Measurements from ENCODE around the gene SLCO4C1. TPM values are rescaled to one million over a fixed set of nuclear protein-coding genes. Genes with fewer than 3 reads are reported as not detected.
A peak's percentile ranks its signal among the peaks of the same experiment; 100 is the strongest.

SLCO4C1 gene
- total and polyA plus RNA-seq, 2 of the 13 experiments (the other 11 are each of a cell fraction or from before 2014, with no cell fraction given): 1.3 to 7.8 TPM

DNA sequence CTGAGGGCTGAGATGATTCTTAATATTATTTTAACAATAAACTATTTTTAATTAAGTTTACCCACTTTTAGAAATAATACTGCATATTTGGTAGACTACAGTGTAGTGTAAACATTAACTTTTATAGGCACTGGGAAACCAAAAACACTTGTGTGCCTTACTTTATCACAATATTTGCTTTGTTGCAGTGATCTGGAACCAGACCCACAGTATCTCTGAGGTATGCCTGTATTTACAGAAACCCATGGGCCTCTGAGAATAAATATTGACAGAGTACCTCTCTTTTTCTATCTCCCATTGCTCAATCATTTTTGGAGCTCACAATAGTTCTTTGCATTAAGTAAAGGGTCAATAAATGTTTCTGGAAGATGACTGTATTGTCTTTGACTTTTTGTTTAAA is 73.3 kb downstream of the SLCO4C1 start (continued):
- no peak for TF ChIP-seq TAF15 (IDR thresholded peaks at IDR 0.05; ENCODE audit: low read depth, low read length, poor library complexity, severe bottlenecking)
- TF ChIP-seq, protein P1, sequence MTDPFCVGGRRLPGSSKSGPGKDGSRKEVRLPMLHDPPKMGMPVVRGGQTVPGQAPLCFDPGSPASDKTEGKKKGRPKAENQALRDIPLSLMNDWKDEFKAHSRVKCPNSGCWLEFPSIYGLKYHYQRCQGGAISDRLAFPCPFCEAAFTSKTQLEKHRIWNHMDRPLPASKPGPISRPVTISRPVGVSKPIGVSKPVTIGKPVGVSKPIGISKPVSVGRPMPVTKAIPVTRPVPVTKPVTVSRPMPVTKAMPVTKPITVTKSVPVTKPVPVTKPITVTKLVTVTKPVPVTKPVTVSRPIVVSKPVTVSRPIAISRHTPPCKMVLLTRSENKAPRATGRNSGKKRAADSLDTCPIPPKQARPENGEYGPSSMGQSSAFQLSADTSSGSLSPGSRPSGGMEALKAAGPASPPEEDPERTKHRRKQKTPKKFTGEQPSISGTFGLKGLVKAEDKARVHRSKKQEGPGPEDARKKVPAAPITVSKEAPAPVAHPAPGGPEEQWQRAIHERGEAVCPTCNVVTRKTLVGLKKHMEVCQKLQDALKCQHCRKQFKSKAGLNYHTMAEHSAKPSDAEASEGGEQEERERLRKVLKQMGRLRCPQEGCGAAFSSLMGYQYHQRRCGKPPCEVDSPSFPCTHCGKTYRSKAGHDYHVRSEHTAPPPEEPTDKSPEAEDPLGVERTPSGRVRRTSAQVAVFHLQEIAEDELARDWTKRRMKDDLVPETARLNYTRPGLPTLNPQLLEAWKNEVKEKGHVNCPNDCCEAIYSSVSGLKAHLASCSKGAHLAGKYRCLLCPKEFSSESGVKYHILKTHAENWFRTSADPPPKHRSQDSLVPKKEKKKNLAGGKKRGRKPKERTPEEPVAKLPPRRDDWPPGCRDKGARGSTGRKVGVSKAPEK (CRISPR knock-in tag; IDR thresholded peaks at IDR 0.05; ENCODE audit: borderline replicate concordance): peak; percentile 93; the same call in 1 of the 2 replicates
- no peak for TF ChIP-seq RNF2 (conservative IDR thresholded peaks at IDR 0.05; ENCODE audit: low read depth)
- TF ChIP-seq, protein P2, sequence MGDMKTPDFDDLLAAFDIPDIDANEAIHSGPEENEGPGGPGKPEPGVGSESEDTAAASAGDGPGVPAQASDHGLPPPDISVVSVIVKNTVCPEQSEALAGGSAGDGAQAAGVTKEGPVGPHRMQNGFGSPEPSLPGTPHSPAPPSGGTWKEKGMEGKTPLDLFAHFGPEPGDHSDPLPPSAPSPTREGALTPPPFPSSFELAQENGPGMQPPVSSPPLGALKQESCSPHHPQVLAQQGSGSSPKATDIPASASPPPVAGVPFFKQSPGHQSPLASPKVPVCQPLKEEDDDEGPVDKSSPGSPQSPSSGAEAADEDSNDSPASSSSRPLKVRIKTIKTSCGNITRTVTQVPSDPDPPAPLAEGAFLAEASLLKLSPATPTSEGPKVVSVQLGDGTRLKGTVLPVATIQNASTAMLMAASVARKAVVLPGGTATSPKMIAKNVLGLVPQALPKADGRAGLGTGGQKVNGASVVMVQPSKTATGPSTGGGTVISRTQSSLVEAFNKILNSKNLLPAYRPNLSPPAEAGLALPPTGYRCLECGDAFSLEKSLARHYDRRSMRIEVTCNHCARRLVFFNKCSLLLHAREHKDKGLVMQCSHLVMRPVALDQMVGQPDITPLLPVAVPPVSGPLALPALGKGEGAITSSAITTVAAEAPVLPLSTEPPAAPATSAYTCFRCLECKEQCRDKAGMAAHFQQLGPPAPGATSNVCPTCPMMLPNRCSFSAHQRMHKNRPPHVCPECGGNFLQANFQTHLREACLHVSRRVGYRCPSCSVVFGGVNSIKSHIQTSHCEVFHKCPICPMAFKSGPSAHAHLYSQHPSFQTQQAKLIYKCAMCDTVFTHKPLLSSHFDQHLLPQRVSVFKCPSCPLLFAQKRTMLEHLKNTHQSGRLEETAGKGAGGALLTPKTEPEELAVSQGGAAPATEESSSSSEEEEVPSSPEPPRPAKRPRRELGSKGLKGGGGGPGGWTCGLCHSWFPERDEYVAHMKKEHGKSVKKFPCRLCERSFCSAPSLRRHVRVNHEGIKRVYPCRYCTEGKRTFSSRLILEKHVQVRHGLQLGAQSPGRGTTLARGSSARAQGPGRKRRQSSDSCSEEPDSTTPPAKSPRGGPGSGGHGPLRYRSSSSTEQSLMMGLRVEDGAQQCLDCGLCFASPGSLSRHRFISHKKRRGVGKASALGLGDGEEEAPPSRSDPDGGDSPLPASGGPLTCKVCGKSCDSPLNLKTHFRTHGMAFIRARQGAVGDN (CRISPR knock-in tag; IDR thresholded peaks at IDR 0.05): no peak
- no peak for TF ChIP-seq ZNF615 (CRISPR knock-in tag; IDR thresholded peaks at IDR 0.05; ENCODE audit: borderline replicate concordance)
- TF ChIP-seq STAT5B (CRISPR knock-in tag; IDR thresholded peaks at IDR 0.05): no peak
- TF ChIP-seq, protein P3, sequence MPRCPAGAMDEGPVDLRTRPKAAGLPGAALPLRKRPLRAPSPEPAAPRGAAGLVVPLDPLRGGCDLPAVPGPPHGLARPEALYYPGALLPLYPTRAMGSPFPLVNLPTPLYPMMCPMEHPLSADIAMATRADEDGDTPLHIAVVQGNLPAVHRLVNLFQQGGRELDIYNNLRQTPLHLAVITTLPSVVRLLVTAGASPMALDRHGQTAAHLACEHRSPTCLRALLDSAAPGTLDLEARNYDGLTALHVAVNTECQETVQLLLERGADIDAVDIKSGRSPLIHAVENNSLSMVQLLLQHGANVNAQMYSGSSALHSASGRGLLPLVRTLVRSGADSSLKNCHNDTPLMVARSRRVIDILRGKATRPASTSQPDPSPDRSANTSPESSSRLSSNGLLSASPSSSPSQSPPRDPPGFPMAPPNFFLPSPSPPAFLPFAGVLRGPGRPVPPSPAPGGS (CRISPR knock-in tag; IDR thresholded peaks at IDR 0.05): no peak
- no peak for TF ChIP-seq PHF8 (CRISPR knock-in tag; IDR thresholded peaks at IDR 0.05)
- no peak for TF ChIP-seq ZNF510 (CRISPR knock-in tag; IDR thresholded peaks at IDR 0.05; ENCODE audit: low read depth)
- peak; percentile 84 for TF ChIP-seq ZFP36 (IDR thresholded peaks at IDR 0.05; ENCODE audit: borderline replicate concordance, low read depth, low read length, partially characterized antibody)
- TF ChIP-seq ZBTB3 (CRISPR knock-in tag; IDR thresholded peaks at IDR 0.05; ENCODE audit: borderline replicate concordance, low read depth): no peak
- TF ChIP-seq, protein P4, sequence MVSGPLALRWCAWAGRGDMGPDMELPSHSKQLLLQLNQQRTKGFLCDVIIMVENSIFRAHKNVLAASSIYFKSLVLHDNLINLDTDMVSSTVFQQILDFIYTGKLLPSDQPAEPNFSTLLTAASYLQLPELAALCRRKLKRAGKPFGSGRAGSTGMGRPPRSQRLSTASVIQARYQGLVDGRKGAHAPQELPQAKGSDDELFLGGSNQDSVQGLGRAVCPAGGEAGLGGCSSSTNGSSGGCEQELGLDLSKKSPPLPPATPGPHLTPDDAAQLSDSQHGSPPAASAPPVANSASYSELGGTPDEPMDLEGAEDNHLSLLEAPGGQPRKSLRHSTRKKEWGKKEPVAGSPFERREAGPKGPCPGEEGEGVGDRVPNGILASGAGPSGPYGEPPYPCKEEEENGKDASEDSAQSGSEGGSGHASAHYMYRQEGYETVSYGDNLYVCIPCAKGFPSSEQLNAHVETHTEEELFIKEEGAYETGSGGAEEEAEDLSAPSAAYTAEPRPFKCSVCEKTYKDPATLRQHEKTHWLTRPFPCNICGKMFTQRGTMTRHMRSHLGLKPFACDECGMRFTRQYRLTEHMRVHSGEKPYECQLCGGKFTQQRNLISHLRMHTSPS (CRISPR knock-in tag; IDR thresholded peaks at IDR 0.05; ENCODE audit: low read depth): no peak
- TF ChIP-seq FOXK2 (IDR thresholded peaks at IDR 0.05): no peak
- TF ChIP-seq ZNF567 (CRISPR knock-in tag; IDR thresholded peaks at IDR 0.05; ENCODE audit: borderline replicate concordance): no peak
- peak; percentile 82; the same call in 1 of the 2 replicates for TF ChIP-seq NCOR1 (IDR thresholded peaks at IDR 0.05; ENCODE audit: borderline replicate concordance, low read length)
- no peak; the same call in 1 of the 2 replicates for TF ChIP-seq ZNF761 (CRISPR knock-in tag; conservative IDR thresholded peaks at IDR 0.05)
- 0 out of 2 replicates have a peak, but pooled peaks have one; percentile 14 for TF ChIP-seq LCORL (IDR thresholded peaks at IDR 0.05)
- TF ChIP-seq LCORL (CRISPR knock-in tag; IDR thresholded peaks at IDR 0.05): peak; percentile 83
- TF ChIP-seq THYN1 (CRISPR knock-in tag; IDR thresholded peaks at IDR 0.05; ENCODE audit: borderline replicate concordance, low read depth): no peak
- TF ChIP-seq ZNF337 (CRISPR knock-in tag; IDR thresholded peaks at IDR 0.05; ENCODE audit: borderline replicate concordance, low read depth): no peak
- TF ChIP-seq ZKSCAN8 (CRISPR knock-in tag; IDR thresholded peaks at IDR 0.05; ENCODE audit: borderline replicate concordance): peak; percentile 89
